H1 (cell line): ENCODE results near the gene SLX4. TPM values are rescaled to one million over a fixed set of nuclear protein-coding genes. Genes with fewer than 3 reads are reported as not detected.

Source experiments
- CTCF ChIA-PET: fragments of 300-600 bp; sonication (Branson Sonifier 250); formaldehyde crosslinking; loops from one replicate; lab custom pipeline; 2021; ENCODE audit not compliant: partially characterized antibody; lab: Charles Lee
- POLR2A ChIA-PET: fragments of 300-600 bp; sonication (Branson Sonifier 250); formaldehyde crosslinking; loops from one replicate; lab custom pipeline; 2021; ENCODE audit warnings: inconsistent platforms; ENCODE audit not compliant: partially characterized antibody; lab: Charles Lee
- DNase-seq, 2 experiments: peaks; one replicate each; pipeline versions ENCODE4 v3.0.0 to v3.0.0-alpha.2; 2010 to 2022; ENCODE audit warnings: low spot score in 2 of 2, low read depth in 1 of 2, mixed read lengths in 1 of 2
- FAIRE-seq: peaks from 2 replicates; lab custom pipeline; 2011; peaks lifted over from hg19 to GRCh38; lab: Jason Lieb, UNC
- H2AFZ ChIP-seq: 2 replicates; pipeline ENCODE4 v1.8.1; 2012; ENCODE audit warnings: low read length, inconsistent platforms
- H2AK5ac ChIP-seq: 2 replicates; pipeline ENCODE4 v1.6.1; 2013; ENCODE audit warnings: low read depth, low read length
- H2BK120ac ChIP-seq: replicated peaks from 2 replicates; pipeline ENCODE3; 2013; ENCODE audit warnings: low read depth, low read length, inconsistent platforms
- H2BK12ac ChIP-seq: 2 replicates; pipeline ENCODE4 v1.6.1; 2013; ENCODE audit warnings: low read depth, low read length
- H2BK15ac ChIP-seq: 2 replicates; pipeline ENCODE4 v1.6.1; 2013; ENCODE audit warnings: low read length
- H2BK20ac ChIP-seq: 2 replicates; pipeline ENCODE4 v1.6.1; 2013; ENCODE audit warnings: low read length
- H2BK5ac ChIP-seq: 2 replicates; pipeline ENCODE4 v1.6.1; 2013; ENCODE audit warnings: low read depth, low read length
- H3K14ac ChIP-seq: 2 replicates; pipeline ENCODE4 v1.6.1; 2013; ENCODE audit warnings: inconsistent platforms; ENCODE audit not compliant: insufficient read length
- H3K18ac ChIP-seq: 2 replicates; pipeline ENCODE4 v1.6.1; 2013; ENCODE audit warnings: low read length; ENCODE audit errors: extremely low read depth
- H3K23ac ChIP-seq: 2 replicates; pipeline ENCODE4 v1.6.1; 2013; ENCODE audit warnings: inconsistent platforms; ENCODE audit not compliant: insufficient read length
- H3K23me2 ChIP-seq: 2 replicates; pipeline ENCODE4 v1.6.1; 2013; ENCODE audit warnings: low read depth, low read length
- H3K27ac ChIP-seq: 2 replicates; pipeline ENCODE4 v1.6.1; 2011; ENCODE audit warnings: low read depth, low read length, inconsistent platforms
- H3K27me3 ChIP-seq, 4 experiments: replicated peaks in 1 of 4; 1 replicate in 1 of 4; 2 replicates in 3 of 4; pipeline versions ENCODE4 v1.6.1 to v1.8.1; 2011 to 2013; ENCODE audit warnings: low read length in 3 of 4, mild to moderate bottlenecking in 3 of 4, inconsistent platforms in 2 of 4, mixed read lengths in 2 of 4, moderate library complexity in 1 of 4; ENCODE audit not compliant: control insufficient read depth in 3 of 4, insufficient read depth in 3 of 4; ENCODE audit errors: extremely low read depth in 1 of 4
- H3K36me3 ChIP-seq, 4 experiments: 2 replicates each; pipeline versions ENCODE4 v1.6.1 to v1.8.1; 2011 to 2013; ENCODE audit warnings: mild to moderate bottlenecking in 4 of 4, low read length in 3 of 4, moderate library complexity in 2 of 4, control low read depth in 1 of 4, inconsistent platforms in 1 of 4; ENCODE audit not compliant: insufficient read depth in 4 of 4, control insufficient read depth in 2 of 4
- H3K4ac ChIP-seq: replicated peaks from 2 replicates; pipeline ENCODE3; 2013; ENCODE audit warnings: low read length, low read depth, mixed read lengths, inconsistent platforms; ENCODE audit not compliant: insufficient read length
- H3K4me1 ChIP-seq, 4 experiments: replicated peaks in 1 of 4; 1 replicate in 1 of 4; 2 replicates in 3 of 4; pipeline versions ENCODE4 v1.6.1 to v1.8.1; 2011 to 2013; ENCODE audit warnings: low read length in 3 of 4, inconsistent platforms in 2 of 4, mixed read lengths in 1 of 4; ENCODE audit not compliant: insufficient read depth in 4 of 4, control insufficient read depth in 3 of 4
- H3K4me2 ChIP-seq, 2 experiments: 2 replicates each; pipeline versions ENCODE4 v1.6.1 to v1.8.1; 2011 to 2013; ENCODE audit warnings: low read depth in 2 of 2, low read length in 2 of 2, control low read depth in 1 of 2, inconsistent platforms in 1 of 2, mild to moderate bottlenecking in 1 of 2; ENCODE audit not compliant: insufficient read depth in 1 of 2
- H3K4me3 ChIP-seq, 4 experiments: fragments of 200-600, 300-600 bp in 1 of 4; sonication (generic), shearing (Covaris generic), sonication (Bioruptor Twin) in 1 of 4; 2 replicates each; pipeline versions ENCODE4 v1.5.1 to v1.8.1; 2011 to 2016; ENCODE audit warnings: low read length in 4 of 4, low read depth in 3 of 4, control low read depth in 2 of 4, inconsistent platforms in 2 of 4, mild to moderate bottlenecking in 2 of 4, mixed read lengths in 1 of 4, moderate library complexity in 1 of 4; ENCODE audit not compliant: insufficient read depth in 2 of 4; ENCODE audit errors: extremely low read depth in 1 of 4
- H3K56ac ChIP-seq: replicated peaks from 2 replicates; pipeline ENCODE3; 2013; ENCODE audit warnings: low read depth, mild to moderate bottlenecking, mixed read lengths, low read length, inconsistent platforms; ENCODE audit not compliant: insufficient read length
- H3K79me1 ChIP-seq: 2 replicates; pipeline ENCODE4 v1.6.1; 2013; ENCODE audit warnings: low read depth, low read length, control low read depth
- H3K79me2 ChIP-seq, 2 experiments: 2 replicates each; pipeline versions ENCODE4 v1.6.1 to v1.8.1; 2012 to 2013; ENCODE audit warnings: low read length in 2 of 2, mild to moderate bottlenecking in 2 of 2, inconsistent platforms in 1 of 2; ENCODE audit not compliant: insufficient read depth in 2 of 2, control insufficient read depth in 1 of 2
- H3K9ac ChIP-seq, 4 experiments: replicated peaks in 1 of 4; 1 replicate in 1 of 4; 2 replicates in 3 of 4; pipeline versions ENCODE4 v1.6.1 to v1.8.1; 2011 to 2013; ENCODE audit warnings: low read depth in 3 of 4, low read length in 3 of 4, control low read depth in 2 of 4, mild to moderate bottlenecking in 2 of 4, moderate library complexity in 2 of 4, inconsistent platforms in 1 of 4; ENCODE audit errors: extremely low read depth in 1 of 4
- H3K9me3 ChIP-seq, 2 experiments: 2 replicates each; pipeline versions ENCODE4 v1.6.1 to v1.8.1; 2012 to 2013; ENCODE audit warnings: mild to moderate bottlenecking in 2 of 2, moderate library complexity in 2 of 2, control low read depth in 1 of 2, inconsistent platforms in 1 of 2, low read depth in 1 of 2, low read length in 1 of 2, mixed read lengths in 1 of 2; ENCODE audit not compliant: insufficient read depth in 2 of 2
- H4K20me1 ChIP-seq, 2 experiments: replicated peaks in 1 of 2; 2 replicates each; pipeline versions ENCODE3 to v1.8.1; 2011 to 2013; ENCODE audit warnings: inconsistent platforms in 2 of 2, low read length in 2 of 2, mild to moderate bottlenecking in 1 of 2; ENCODE audit not compliant: insufficient read depth in 2 of 2, control insufficient read depth in 1 of 2
- H4K5ac ChIP-seq: 2 replicates; pipeline ENCODE4 v1.6.1; 2013; ENCODE audit warnings: low read length, low read depth, mixed read lengths, inconsistent platforms; ENCODE audit not compliant: insufficient read length
- H4K8ac ChIP-seq: 2 replicates; pipeline ENCODE4 v1.8.0; 2013; ENCODE audit warnings: mild to moderate bottlenecking, moderate library complexity, low read length, inconsistent platforms; ENCODE audit not compliant: insufficient read depth; ENCODE audit errors: extremely low read depth
- H4K91ac ChIP-seq: replicated peaks from 2 replicates; pipeline ENCODE3; 2013; ENCODE audit warnings: low read length, mixed read lengths, inconsistent platforms; ENCODE audit not compliant: insufficient read length
- CTBP2 ChIP-seq: IDR thresholded peaks from 2 replicates; pipeline ENCODE4 v1.7.0; 2011; ENCODE audit warnings: borderline replicate concordance, mild to moderate bottlenecking, moderate library complexity, mixed read lengths, low read length; ENCODE audit not compliant: insufficient read depth, insufficient read length
- EZH2 ChIP-seq: fragments of 200-600 bp; sonication (generic); IDR thresholded peaks from 2 replicates; pipeline ENCODE4 v1.7.1; 2012; ENCODE audit warnings: low read depth, mild to moderate bottlenecking, moderate library complexity, low read length, inconsistent platforms; ENCODE audit not compliant: severe bottlenecking
- FOSL1 ChIP-seq: IDR thresholded peaks from 2 replicates; pipeline ENCODE4 v1.6.1; 2011; ENCODE audit warnings: mild to moderate bottlenecking, low read depth, low read length, moderate library complexity; ENCODE audit not compliant: insufficient read depth
- KDM1A ChIP-seq: fragments of 200-600, 300-600 bp; sonication (generic); IDR thresholded peaks from 2 replicates; pipeline ENCODE4 v1.7.1; 2016; ENCODE audit warnings: mild to moderate bottlenecking, low read length, borderline replicate concordance
- SAP30 ChIP-seq: fragments of 300-600 bp; sonication (generic); IDR thresholded peaks from 2 replicates; pipeline ENCODE4 v1.7.1; 2012; ENCODE audit warnings: low read length, moderate library complexity, mild to moderate bottlenecking, inconsistent platforms; ENCODE audit not compliant: insufficient read depth, insufficient replicate concordance
- SIN3A ChIP-seq, 2 experiments: IDR thresholded peaks in 1 of 2; conservative IDR thresholded peaks in 1 of 2; 2 replicates each; pipeline ENCODE4 v1.6.1; 2011 to 2012; ENCODE audit warnings: low read length in 2 of 2, improper control_type of control experiment in 1 of 2, low read depth in 1 of 2, mild to moderate bottlenecking in 1 of 2
- SRF ChIP-seq: IDR thresholded peaks from 2 replicates; pipeline ENCODE4 v1.6.1; 2011; ENCODE audit warnings: mild to moderate bottlenecking, low read depth, low read length, moderate library complexity
- TCF12 ChIP-seq: IDR thresholded peaks from 2 replicates; pipeline ENCODE4 v1.6.1; 2011; ENCODE audit warnings: low read depth, mild to moderate bottlenecking, low read length
- YY1 ChIP-seq: IDR thresholded peaks from 2 replicates; pipeline ENCODE4 v1.6.1; 2011; ENCODE audit warnings: low read depth, mild to moderate bottlenecking, low read length
- WGBS, 2 experiments: shearing (Covaris generic) in 1 of 2; methylation state at CpG; one replicate each; pipeline versions ENCODE4 v1.1.6 to v1.1.7; 2013 to 2015; ENCODE audit warnings: low lambda C conversion rate in 2 of 2, mixed read lengths in 2 of 2, inconsistent platforms in 1 of 2, low coverage in 1 of 2, missing lambda C conversion rate in 1 of 2; ENCODE audit not compliant: insufficient replicate concordance in 2 of 2, insufficient coverage in 1 of 2, insufficient read length in 1 of 2; ENCODE audit errors: extremely low coverage in 1 of 2, missing lambda C conversion rate in 1 of 2; 5-methylcytosine and 5-hydroxymethylcytosine counted together
- polyA plus RNA-seq, 7 experiments: library from polyadenylated mRNA; depleted of rRNA in 3 of 7; stranded (reverse) in 5 of 7; unstranded in 2 of 7; fragments of >200 nt in 5 of 7; fragments of 200-250 nt in 2 of 7; gene quantifications; 1 replicate in 5 of 7; 2 replicates in 1 of 7; 4 replicates in 1 of 7; pipeline versions ENCODE4 v1.2.1 to v1.2.3, GENCODE V29; 2011 to 2013; ENCODE audit warnings: missing spikeins in 2 of 7, mixed read lengths in 2 of 7
- total RNA-seq: library from RNA; stranded (reverse); fragmentation: NEBNext Ultra II Directional; extraction: Animal tissue kit (Norgen Biotek cat#: 25700); gene quantifications from 2 replicates; pipeline ENCODE4 v1.2.1, GENCODE V29; 2021
- TF ChIP-seq, protein P1 (sequence below): IDR thresholded peaks from 2 replicates; pipeline ENCODE4 v1.6.1; 2011; ENCODE audit warnings: low read length, improper control_type of control experiment

The SLX4 gene
- total and polyA plus RNA-seq, 2 of the 8 experiments (the other 6 are each of a cell fraction or from before 2014, with no cell fraction given): 4.4 to 11.4 TPM

DNA sequence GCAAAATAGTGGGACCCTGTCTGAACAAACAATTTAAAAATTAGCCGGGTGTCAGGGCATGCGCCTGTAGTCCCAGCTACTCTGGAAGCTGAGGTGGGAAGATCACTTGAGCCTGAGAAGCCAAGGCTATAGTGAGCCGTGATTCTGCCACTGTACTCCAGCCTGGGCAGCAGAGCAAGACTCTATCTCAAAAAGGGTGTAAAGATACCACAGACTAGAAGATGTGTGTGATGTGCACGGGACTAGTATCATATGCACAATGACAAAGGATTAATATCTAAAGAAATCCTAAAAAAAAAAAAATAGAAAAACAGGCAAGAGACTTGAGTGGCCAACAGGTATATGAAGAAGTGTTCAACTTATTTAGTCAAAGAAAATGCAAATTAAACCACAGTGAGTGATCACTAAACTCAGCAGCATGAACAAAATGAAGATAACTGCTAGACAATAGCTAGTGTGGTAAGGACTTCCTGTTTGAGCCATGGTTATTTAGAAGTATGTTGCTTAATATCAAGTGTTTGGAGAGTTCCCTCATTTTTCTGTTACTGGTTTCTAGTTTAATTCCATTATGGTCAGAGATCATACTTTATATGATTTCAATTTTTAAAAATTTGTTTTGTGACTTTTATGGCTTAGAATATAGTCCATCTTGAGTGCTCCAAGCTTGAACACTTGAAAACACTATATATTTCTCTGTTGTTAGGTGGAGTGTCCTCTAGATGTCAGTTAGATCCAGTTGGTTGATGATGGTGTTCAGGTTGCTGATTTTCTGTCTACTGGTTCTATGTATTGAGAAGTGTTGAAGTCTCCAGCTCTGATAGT, 14.7 kb upstream of the SLX4 start:
- Histone ChIP-seq H2BK120ac (no peak overlapping the region), H3K23ac (no peak overlapping the region), H3K4me3 (no peak overlapping the region), H3K9me3 (no peaks in the 10 kb centered on the region), H3K79me1 (no peaks in the 10 kb centered on the region; the same call in 1 of the 2 replicates), H3K23me2 (no peaks in the 10 kb centered on the region), H4K91ac (no peak overlapping the region), H3K4me1 (peaks cover 0 to 3% (median 0%) of the 10 kb centered on the region in 4 experiments; a peak in 2 of 7 replicates), H3K18ac (no peak overlapping the region), H2BK5ac (no peak overlapping the region), H4K5ac (no peak overlapping the region), H3K36me3 (no peaks in the 10 kb centered on the region), H3K27me3 (no peaks in the 10 kb centered on the region), H3K4me2 (no peak overlapping the region), H2AFZ (no peak overlapping the region), H3K27ac (no peak overlapping the region), H3K4ac (no peak overlapping the region), H3K79me2 (no peaks in the 10 kb centered on the region; a peak in 1 of 4 replicates), H2BK15ac (no peak overlapping the region), H4K8ac (no peak overlapping the region), H2BK20ac (no peak overlapping the region), H2BK12ac (no peak overlapping the region), H3K56ac (no peak overlapping the region), H3K14ac (no peak overlapping the region), H4K20me1 (peaks cover 0 to 2% of the 10 kb centered on the region in 2 experiments), H2AK5ac (no peak overlapping the region), H3K9ac (no peak overlapping the region)
- peak in 1 of 2 experiments; percentile 27 for DNase-seq
- FAIRE-seq: no peak
- ChIA-PET CTCF (interaction anchor here (0.6 to 1.0 kb wide), 3 partner anchors 18 to 40 kb away, joined by 3 to 4 read pairs (median 3); no protein-coding TSS in a partner anchor), POLR2A (interaction anchor here (0.5 to 0.6 kb wide), 2 partner anchors 17 to 315 kb away, joined by 3 read pairs; no protein-coding TSS in a partner anchor)
- 90% methylated on average over 4 of the region's 4 CpGs; no CpG with 5 or more reads in 1 of the 2 experiments for WGBS, 2 experiments
- TF ChIP-seq CTBP2: no peak
- TF ChIP-seq FOSL1: no peak
- no peak for TF ChIP-seq SIN3A (conservative IDR thresholded peaks at IDR 0.05 in 1 of 2, IDR thresholded peaks at IDR 0.05 in 1 of 2; ENCODE audit: low read depth in 1 of 2, low read length in 2 of 2)
- TF ChIP-seq KDM1A: no peak
- TF ChIP-seq EZH2: no peak
- TF ChIP-seq SAP30: no peak
- no peak for TF ChIP-seq SRF
- TF ChIP-seq YY1: no peak
- TF ChIP-seq, protein P1, sequence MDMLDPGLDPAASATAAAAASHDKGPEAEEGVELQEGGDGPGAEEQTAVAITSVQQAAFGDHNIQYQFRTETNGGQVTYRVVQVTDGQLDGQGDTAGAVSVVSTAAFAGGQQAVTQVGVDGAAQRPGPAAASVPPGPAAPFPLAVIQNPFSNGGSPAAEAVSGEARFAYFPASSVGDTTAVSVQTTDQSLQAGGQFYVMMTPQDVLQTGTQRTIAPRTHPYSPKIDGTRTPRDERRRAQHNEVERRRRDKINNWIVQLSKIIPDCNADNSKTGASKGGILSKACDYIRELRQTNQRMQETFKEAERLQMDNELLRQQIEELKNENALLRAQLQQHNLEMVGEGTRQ: no peak
- no peak for TF ChIP-seq TCF12
